ENCODE data around the gene BEST2.

GRCh38 chr19:12733369-12734214 lies 18.0 kb upstream of the BEST2 start:
- TF ChIP-seq, protein P1, sequence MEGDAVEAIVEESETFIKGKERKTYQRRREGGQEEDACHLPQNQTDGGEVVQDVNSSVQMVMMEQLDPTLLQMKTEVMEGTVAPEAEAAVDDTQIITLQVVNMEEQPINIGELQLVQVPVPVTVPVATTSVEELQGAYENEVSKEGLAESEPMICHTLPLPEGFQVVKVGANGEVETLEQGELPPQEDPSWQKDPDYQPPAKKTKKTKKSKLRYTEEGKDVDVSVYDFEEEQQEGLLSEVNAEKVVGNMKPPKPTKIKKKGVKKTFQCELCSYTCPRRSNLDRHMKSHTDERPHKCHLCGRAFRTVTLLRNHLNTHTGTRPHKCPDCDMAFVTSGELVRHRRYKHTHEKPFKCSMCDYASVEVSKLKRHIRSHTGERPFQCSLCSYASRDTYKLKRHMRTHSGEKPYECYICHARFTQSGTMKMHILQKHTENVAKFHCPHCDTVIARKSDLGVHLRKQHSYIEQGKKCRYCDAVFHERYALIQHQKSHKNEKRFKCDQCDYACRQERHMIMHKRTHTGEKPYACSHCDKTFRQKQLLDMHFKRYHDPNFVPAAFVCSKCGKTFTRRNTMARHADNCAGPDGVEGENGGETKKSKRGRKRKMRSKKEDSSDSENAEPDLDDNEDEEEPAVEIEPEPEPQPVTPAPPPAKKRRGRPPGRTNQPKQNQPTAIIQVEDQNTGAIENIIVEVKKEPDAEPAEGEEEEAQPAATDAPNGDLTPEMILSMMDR (IDR thresholded peaks at IDR 0.05): no peak
- no peak for TF ChIP-seq POLR2A (IDR thresholded peaks at IDR 0.05)
- no peak for TF ChIP-seq POLR2AphosphoS5 (IDR thresholded peaks at IDR 0.05; ENCODE audit: insufficient read depth in 1 of 2, low read depth in 1 of 2)
